IMR-90 (cell line): ENCODE data around the gene IL22RA2. TPM values are rescaled to one million over a fixed set of nuclear protein-coding genes. Genes with fewer than 3 reads are reported as not detected.
A peak's percentile ranks its signal among the peaks of the same experiment; 100 is the strongest.

ENCODE experiments used
- ATAC-seq: fragments of 200-7000 bp; cut with Tn5 transposase; 2 replicates; pipeline ENCODE4 v1.9.1; 2020; ENCODE audit warnings: low read depth, mild to moderate bottlenecking, moderate library complexity
- BruUV-seq: library from RNA; stranded (reverse); fragments of 400-500 nt; replicated peaks from 2 replicates; lab custom pipeline; 2021; lab: Mats Ljungman, UMichigan
- CTCF ChIA-PET: fragments of 300-600 bp; formaldehyde crosslinking; extraction: SDS; loops from one replicate; lab custom pipeline; 2021; ENCODE audit warnings: antibody characterized with exemption; lab: Yijun Ruan, JAX
- POLR2A ChIA-PET: fragments of 300-600 bp; sonication (Branson Sonifier 250); formaldehyde crosslinking; loops from one replicate; lab custom pipeline; 2022; ENCODE audit warnings: antibody characterized with exemption; ENCODE audit not compliant: unreplicated experiment; lab: Charles Lee
- DNase-seq: peaks from one replicate; pipeline ENCODE4 v3.0.0; 2013
- H2AFZ ChIP-seq: replicated peaks from 2 replicates; pipeline ENCODE3; 2013; ENCODE audit warnings: low read length, mild to moderate bottlenecking; ENCODE audit not compliant: poor library complexity
- H2AK5ac ChIP-seq: 2 replicates; pipeline ENCODE4 v1.6.1; 2013; ENCODE audit warnings: low read depth, low read length, inconsistent platforms
- H2AK9ac ChIP-seq: replicated peaks from 2 replicates; pipeline ENCODE3; 2013; ENCODE audit warnings: mild to moderate bottlenecking, low read depth, low read length, moderate library complexity; ENCODE audit not compliant: poor library complexity
- H2BK120ac ChIP-seq: 2 replicates; pipeline ENCODE4 v1.6.1; 2013; ENCODE audit warnings: low read depth, low read length, inconsistent platforms
- H2BK15ac ChIP-seq: 3 replicates; pipeline ENCODE4 v1.6.1; 2013; ENCODE audit warnings: low read depth, low read length, inconsistent platforms
- H2BK20ac ChIP-seq: 2 replicates; pipeline ENCODE4 v1.6.1; 2013; ENCODE audit warnings: low read depth, mild to moderate bottlenecking, inconsistent platforms, low read length, moderate library complexity
- H2BK5ac ChIP-seq: 2 replicates; pipeline ENCODE4 v1.6.1; 2013; ENCODE audit warnings: mild to moderate bottlenecking, low read depth, low read length, inconsistent platforms; ENCODE audit not compliant: poor library complexity, severe bottlenecking
- H3K14ac ChIP-seq: replicated peaks from 2 replicates; pipeline ENCODE4 v1.6.1; 2013; ENCODE audit warnings: low read depth, low read length, inconsistent platforms
- H3K18ac ChIP-seq: 2 replicates; pipeline ENCODE4 v1.6.1; 2013; ENCODE audit warnings: low read depth, low read length, control low read depth
- H3K23ac ChIP-seq: 2 replicates; pipeline ENCODE4 v1.6.1; 2013; ENCODE audit warnings: low read depth, low read length, inconsistent platforms
- H3K27ac ChIP-seq: 2 replicates; pipeline ENCODE4 v1.5.1; 2013; ENCODE audit warnings: mild to moderate bottlenecking, control low read depth, low read length; ENCODE audit not compliant: insufficient read depth
- H3K27me3 ChIP-seq: 2 replicates; pipeline ENCODE4 v1.6.1; 2013; ENCODE audit warnings: low read length; ENCODE audit not compliant: control insufficient read depth, insufficient read depth
- H3K36me3 ChIP-seq: 2 replicates; pipeline ENCODE4 v1.6.1; 2013; ENCODE audit warnings: low read length, mixed read lengths; ENCODE audit not compliant: control insufficient read depth, insufficient read depth
- H3K4ac ChIP-seq: 2 replicates; pipeline ENCODE4 v1.6.1; 2013; ENCODE audit warnings: low read depth, low read length, inconsistent platforms
- H3K4me1 ChIP-seq: 2 replicates; pipeline ENCODE4 v1.6.1; 2013; ENCODE audit warnings: low read length, mixed read lengths; ENCODE audit not compliant: control insufficient read depth, insufficient read depth
- H3K4me2 ChIP-seq: 2 replicates; pipeline ENCODE4 v1.6.1; 2013; ENCODE audit warnings: low read depth, mild to moderate bottlenecking, control low read depth, low read length, moderate library complexity
- H3K4me3 ChIP-seq: 2 replicates; pipeline ENCODE4 v1.5.1; 2013; ENCODE audit warnings: low read depth, mild to moderate bottlenecking, control low read depth, low read length, moderate library complexity; ENCODE audit not compliant: insufficient read depth
- H3K56ac ChIP-seq: 2 replicates; pipeline ENCODE4 v1.6.1; 2013; ENCODE audit warnings: low read length, inconsistent platforms; ENCODE audit not compliant: insufficient read depth; ENCODE audit errors: extremely low read depth
- H3K79me1 ChIP-seq, 2 experiments: 2 replicates each; pipeline ENCODE4 v1.6.1; 2013; ENCODE audit warnings: low read length in 2 of 2, inconsistent platforms in 1 of 2, low read depth in 1 of 2
- H3K9ac ChIP-seq: 2 replicates; pipeline ENCODE4 v1.6.1; 2013; ENCODE audit warnings: low read depth, low read length, control low read depth
- H3K9me1 ChIP-seq: 2 replicates; pipeline ENCODE4 v1.6.1; 2013; ENCODE audit warnings: low read length, inconsistent platforms; ENCODE audit not compliant: insufficient read depth
- H3K9me3 ChIP-seq: 2 replicates; pipeline ENCODE4 v1.6.1; 2013; ENCODE audit warnings: low read length; ENCODE audit not compliant: control insufficient read depth, insufficient read depth
- H4K20me1 ChIP-seq: 2 replicates; pipeline ENCODE4 v1.6.1; 2013; ENCODE audit warnings: low read length, inconsistent platforms; ENCODE audit not compliant: insufficient read depth
- H4K5ac ChIP-seq: 2 replicates; pipeline ENCODE4 v1.6.1; 2013; ENCODE audit warnings: mild to moderate bottlenecking, low read depth, low read length, control low read depth
- H4K8ac ChIP-seq, 2 experiments: 2 replicates each; pipeline ENCODE4 v1.6.1; 2013; ENCODE audit warnings: low read depth in 2 of 2, low read length in 2 of 2, control low read depth in 1 of 2, inconsistent platforms in 1 of 2
- H4K91ac ChIP-seq: 2 replicates; pipeline ENCODE4 v1.6.1; 2013; ENCODE audit warnings: low read depth, low read length, inconsistent platforms; ENCODE audit not compliant: insufficient read depth
- BHLHE40 ChIP-seq: fragments of 150-350 bp; IDR thresholded peaks from 2 replicates; pipeline ENCODE4 v1.6.1; 2016; ENCODE audit warnings: mild to moderate bottlenecking, low read depth, low read length
- CEBPB ChIP-seq: IDR thresholded peaks from 2 replicates; pipeline ENCODE4 v1.6.1; 2012; ENCODE audit warnings: low read depth, low read length, improper control_type of control experiment
- FOS ChIP-seq: fragments of 150-350 bp; IDR thresholded peaks from 2 replicates; pipeline ENCODE4 v1.6.1; 2016; ENCODE audit warnings: low read depth, low read length
- MAFK ChIP-seq: IDR thresholded peaks from 2 replicates; pipeline ENCODE4 v1.6.1; 2012; ENCODE audit warnings: low read depth, low read length, improper control_type of control experiment
- MAZ ChIP-seq: IDR thresholded peaks from 2 replicates; pipeline ENCODE4 v1.6.1; 2012; ENCODE audit warnings: low read depth, mild to moderate bottlenecking, low read length, improper control_type of control experiment, moderate library complexity, borderline replicate concordance
- MXI1 ChIP-seq: IDR thresholded peaks from 2 replicates; pipeline ENCODE4 v1.6.1; 2012; ENCODE audit warnings: low read depth, mild to moderate bottlenecking, low read length, moderate library complexity, borderline replicate concordance
- NFE2L2 ChIP-seq: fragments of 150-350 bp; IDR thresholded peaks from 2 replicates; pipeline ENCODE4 v1.6.1; 2016; ENCODE audit warnings: low read depth, mild to moderate bottlenecking, low read length
- POLR2A ChIP-seq: IDR thresholded peaks from 2 replicates; pipeline ENCODE4 v1.6.1; 2012; ENCODE audit warnings: mild to moderate bottlenecking, low read depth, low read length
- RAD21 ChIP-seq: IDR thresholded peaks from 2 replicates; pipeline ENCODE4 v1.6.1; 2012; ENCODE audit warnings: low read length, improper control_type of control experiment
- RCOR1 ChIP-seq: IDR thresholded peaks from 2 replicates; pipeline ENCODE4 v1.6.1; 2012; ENCODE audit warnings: mild to moderate bottlenecking, low read length, improper control_type of control experiment; ENCODE audit not compliant: insufficient replicate concordance
- RFX5 ChIP-seq: IDR thresholded peaks from 2 replicates; pipeline ENCODE4 v1.8.0; 2012; ENCODE audit warnings: low read depth, mild to moderate bottlenecking, low read length, moderate library complexity
- WGBS, 2 experiments: methylation state at CpG; one replicate each; pipeline versions ENCODE4 v1.1.5 to v1.1.7; 2013; ENCODE audit warnings: missing lambda C conversion rate in 2 of 2; ENCODE audit not compliant: insufficient read length in 1 of 2; ENCODE audit errors: extremely low coverage in 2 of 2; 5-methylcytosine and 5-hydroxymethylcytosine counted together
- dilution Hi-C: fragments of 300-500 bp; cut with HindIII; formaldehyde crosslinking; loops from one replicate; pipeline ENCODE4 v1.14.3; 2018; ENCODE audit warnings: low sequenced_read_pairs; ENCODE audit not compliant: unreplicated experiment
- in situ Hi-C: fragments of 300-500 bp; cut with MboI; formaldehyde crosslinking; loops from 3 replicates; pipeline ENCODE4 v1.14.3; 2019; ENCODE audit warnings: low sequenced_read_pairs, inconsistent platforms, mixed read lengths
- intact Hi-C: fragments of 100-400 bp; cut with micrococcal nuclease; formaldehyde crosslinking; loops from 2 replicates; pipeline ENCODE4 v1.10.0; 2022
- polyA plus RNA-seq, 3 experiments: library from polyadenylated mRNA; depleted of rRNA; stranded (reverse); fragments of >200 nt; gene quantifications; 2 replicates each; pipeline ENCODE4 v1.2.3, GENCODE V29; 2012; ENCODE audit warnings: low replicate concordance in 1 of 3
- total RNA-seq: library from RNA; depleted of rRNA; stranded (reverse); fragments of >200 nt; gene quantifications from 2 replicates; pipeline ENCODE4 v1.2.3, GENCODE V29; 2012
- TF ChIP-seq, protein P1 (sequence below): conservative IDR thresholded peaks from 2 replicates; pipeline ENCODE4 v1.5.1; 2012; ENCODE audit warnings: mild to moderate bottlenecking, low read depth, low read length, improper control_type of control experiment
- TF ChIP-seq, protein P2 (sequence below): fragments of 150-350 bp; IDR thresholded peaks from 2 replicates; pipeline ENCODE4 v1.6.1; 2016; ENCODE audit warnings: low read depth, mild to moderate bottlenecking, low read length, moderate library complexity, borderline replicate concordance

Gene IL22RA2
- total and polyA plus RNA-seq, 2 of the 4 experiments (the other 2 are of a cell fraction), result not detected

DNA sequence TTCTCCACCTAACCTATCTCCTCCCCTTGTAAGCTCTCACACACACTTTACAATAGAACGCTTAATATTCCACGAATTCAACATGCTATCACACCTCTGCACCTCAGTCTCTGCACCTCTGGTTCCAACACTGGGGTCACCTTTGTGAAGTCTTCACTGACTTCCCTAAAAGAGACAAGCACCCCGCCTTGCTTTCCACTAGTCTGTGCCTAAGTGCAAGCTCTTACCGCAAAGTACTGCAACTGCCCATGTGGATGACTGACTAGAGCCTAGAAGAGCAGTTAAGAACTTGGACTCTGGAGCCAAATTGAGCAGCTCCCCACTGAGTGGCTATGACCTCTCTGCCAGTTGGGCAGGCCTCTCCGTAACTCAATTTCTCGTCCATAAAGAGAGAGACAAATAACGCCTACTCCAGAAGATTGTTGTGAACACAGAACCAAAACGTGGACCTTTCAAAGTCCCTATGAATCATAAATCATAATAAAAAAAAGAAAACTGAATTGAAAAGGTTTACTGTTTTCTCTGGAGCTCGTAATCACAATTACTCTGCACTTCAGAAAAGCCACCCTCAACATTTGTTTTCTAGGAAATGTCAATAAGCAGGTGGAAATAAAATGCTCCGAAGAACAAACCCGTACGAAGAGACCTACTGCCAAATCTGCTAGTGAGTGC, 44.5 kb upstream of the IL22RA2 start (continued):
- no peak for TF ChIP-seq NFE2L2

DNA sequence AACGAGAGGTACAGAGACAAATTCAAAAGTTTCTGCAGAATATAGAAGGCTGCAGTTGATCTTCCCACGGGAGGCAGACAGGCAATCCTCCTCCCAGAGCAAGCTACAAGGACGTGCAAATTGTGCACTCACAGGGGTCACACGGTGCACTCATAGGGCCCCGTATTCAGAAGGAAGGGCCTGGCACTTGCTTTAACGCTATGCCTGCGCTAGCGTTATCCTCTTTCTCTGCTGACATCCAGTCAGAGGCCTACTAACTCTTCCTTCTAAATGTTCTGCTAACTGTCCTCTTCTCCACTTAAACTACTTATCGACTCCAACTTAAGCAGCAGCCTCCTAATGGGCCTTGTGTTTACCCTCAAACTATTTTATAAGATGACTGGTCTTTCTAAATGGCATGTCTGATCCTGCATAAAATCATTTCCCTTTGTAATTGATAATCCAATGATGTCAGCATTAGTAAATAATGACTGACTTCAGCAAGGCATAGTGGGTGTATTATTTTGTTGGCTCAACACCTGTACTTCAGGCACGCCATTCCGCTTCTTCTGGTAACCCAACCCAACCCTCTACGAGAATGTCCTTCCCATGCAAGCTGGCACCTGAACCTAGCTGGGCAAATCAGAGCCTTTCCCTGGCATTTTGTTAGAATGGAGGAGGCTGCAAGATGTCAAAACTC, 43.6 kb upstream of the IL22RA2 start:
- Histone ChIP-seq H2AK9ac (no peak overlapping the region), H3K79me1 (peaks cover 21 to 41% of the 10 kb centered on the region in 2 experiments; a peak in 3 of 4 replicates), H3K36me3 (no peaks in the 10 kb centered on the region), H2BK20ac (no peak overlapping the region), H2BK120ac (no peak overlapping the region), H3K4ac (no peak overlapping the region), H3K18ac (no peak overlapping the region), H4K20me1 (peaks cover 34% of the 10 kb centered on the region), H3K27me3 (no peaks in the 10 kb centered on the region), H4K5ac (no peak overlapping the region), H3K14ac (no peak overlapping the region), H2AK5ac (no peak overlapping the region), H3K9me1 (peaks cover 4% of the 10 kb centered on the region), H2AFZ (no peak overlapping the region), H3K4me1 (peaks cover 5% of the 10 kb centered on the region), H3K23ac (no peak overlapping the region), H3K9ac (no peak overlapping the region), H3K9me3 (no peaks in the 10 kb centered on the region), H4K8ac (no peak overlapping the region), H3K4me2 (peak overlapping the region; percentile 12), H2BK5ac (no peak overlapping the region), H3K4me3 (no peak overlapping the region), H2BK15ac (no peak overlapping the region), H3K56ac (no peak overlapping the region), H4K91ac (no peak overlapping the region), H3K27ac (no peak overlapping the region)
- DNase-seq (no peak), ATAC-seq (no peak)
- no TSS peak for BruUV-seq
- 79% methylated on average over 5 of the region's 12 CpGs; no CpG with 5 or more reads in 1 of the 2 experiments for WGBS, 2 experiments
- intact Hi-C loops, result no loop called here
- in situ Hi-C loops, result no loop called here
- TF ChIP-seq RAD21 (no peak), RFX5 (no peak), CEBPB (no peak), FOS (no peak), NFE2L2 (no peak), RCOR1 (no peak), MAFK (no peak), MAZ (no peak), MXI1 (no peak), BHLHE40 (no peak), POLR2A (no peak)
- TF ChIP-seq, protein P1, sequence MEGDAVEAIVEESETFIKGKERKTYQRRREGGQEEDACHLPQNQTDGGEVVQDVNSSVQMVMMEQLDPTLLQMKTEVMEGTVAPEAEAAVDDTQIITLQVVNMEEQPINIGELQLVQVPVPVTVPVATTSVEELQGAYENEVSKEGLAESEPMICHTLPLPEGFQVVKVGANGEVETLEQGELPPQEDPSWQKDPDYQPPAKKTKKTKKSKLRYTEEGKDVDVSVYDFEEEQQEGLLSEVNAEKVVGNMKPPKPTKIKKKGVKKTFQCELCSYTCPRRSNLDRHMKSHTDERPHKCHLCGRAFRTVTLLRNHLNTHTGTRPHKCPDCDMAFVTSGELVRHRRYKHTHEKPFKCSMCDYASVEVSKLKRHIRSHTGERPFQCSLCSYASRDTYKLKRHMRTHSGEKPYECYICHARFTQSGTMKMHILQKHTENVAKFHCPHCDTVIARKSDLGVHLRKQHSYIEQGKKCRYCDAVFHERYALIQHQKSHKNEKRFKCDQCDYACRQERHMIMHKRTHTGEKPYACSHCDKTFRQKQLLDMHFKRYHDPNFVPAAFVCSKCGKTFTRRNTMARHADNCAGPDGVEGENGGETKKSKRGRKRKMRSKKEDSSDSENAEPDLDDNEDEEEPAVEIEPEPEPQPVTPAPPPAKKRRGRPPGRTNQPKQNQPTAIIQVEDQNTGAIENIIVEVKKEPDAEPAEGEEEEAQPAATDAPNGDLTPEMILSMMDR, result no peak
- TF ChIP-seq, protein P2, sequence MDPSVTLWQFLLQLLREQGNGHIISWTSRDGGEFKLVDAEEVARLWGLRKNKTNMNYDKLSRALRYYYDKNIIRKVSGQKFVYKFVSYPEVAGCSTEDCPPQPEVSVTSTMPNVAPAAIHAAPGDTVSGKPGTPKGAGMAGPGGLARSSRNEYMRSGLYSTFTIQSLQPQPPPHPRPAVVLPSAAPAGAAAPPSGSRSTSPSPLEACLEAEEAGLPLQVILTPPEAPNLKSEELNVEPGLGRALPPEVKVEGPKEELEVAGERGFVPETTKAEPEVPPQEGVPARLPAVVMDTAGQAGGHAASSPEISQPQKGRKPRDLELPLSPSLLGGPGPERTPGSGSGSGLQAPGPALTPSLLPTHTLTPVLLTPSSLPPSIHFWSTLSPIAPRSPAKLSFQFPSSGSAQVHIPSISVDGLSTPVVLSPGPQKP, result no peak
- POLR2A ChIA-PET, result no interaction called here
- CTCF ChIA-PET, result no interaction called here
- dilution Hi-C loops, result no loop called here
